Measurements from ENCODE around the gene FNDC3B. TPM values are rescaled to one million over a fixed set of nuclear protein-coding genes. Genes with fewer than 3 reads are reported as not detected.

FNDC3B gene
- total RNA-seq, 1 donor from 2014 or later: 68.5 TPM

- Histone ChIP-seq H3K27me3 (no peaks in the 10 kb centered on the region), H3K36me3 (no peaks in the 10 kb centered on the region), H3K27ac (peak overlapping the region; percentile 54), H3K4me1 (peaks cover 52% of the 10 kb centered on the region), H3K9me3 (no peaks in the 10 kb centered on the region), H3K4me3 (no peak overlapping the region)
- no peak for DNase-seq (ENCODE audit: extremely low spot score in 2 of 2)
- TF ChIP-seq CTCF (IDR thresholded peaks at IDR 0.05) (no peak), POLR2A (IDR thresholded peaks at IDR 0.05) (no peak), POLR2AphosphoS5 (IDR thresholded peaks at IDR 0.05; ENCODE audit: insufficient read depth in 1 of 2, low read depth in 1 of 2) (no peak)
- intact Hi-C loops (cut with DNase I): loop anchor here (10.0 kb wide), 1 partner anchor 229 kb away; no protein-coding TSS in a partner anchor
Observed at GRCh38 chr3:172203522-172204258, 164.3 kb downstream of the FNDC3B start.

- intact Hi-C loops (cut with DNase I): loop anchor here (10.0 kb wide), 1 partner anchor 230 kb away; no protein-coding TSS in a partner anchor
- Histone ChIP-seq H3K27ac (no peak overlapping the region), H3K9me3 (no peaks in the 10 kb centered on the region), H3K4me1 (peaks cover 60% of the 10 kb centered on the region), H3K27me3 (no peaks in the 10 kb centered on the region), H3K36me3 (no peaks in the 10 kb centered on the region), H3K4me3 (no peak overlapping the region)
- no peak for DNase-seq (ENCODE audit: extremely low spot score in 2 of 2)
- TF ChIP-seq POLR2A (IDR thresholded peaks at IDR 0.05) (no peak), CTCF (IDR thresholded peaks at IDR 0.05) (no peak), POLR2AphosphoS5 (IDR thresholded peaks at IDR 0.05; ENCODE audit: insufficient read depth in 1 of 2, low read depth in 1 of 2) (no peak)
Observed at GRCh38 chr3:172204716-172205115, 165.3 kb downstream of the FNDC3B start.

GRCh38 chr3:172208586-172209332 lies 169.4 kb downstream of the FNDC3B start:
- no peaks in the 10 kb centered on the region for H3K36me3 ChIP-seq
- intact Hi-C loops (cut with DNase I): loop anchor here (10.0 kb wide), 1 partner anchor 234 kb away; no protein-coding TSS in a partner anchor
- peaks cover 49% of the 10 kb centered on the region for H3K4me1 ChIP-seq
- no peak overlapping the region for H3K27ac ChIP-seq
- no peak for DNase-seq (ENCODE audit: extremely low spot score in 2 of 2)
- no peak overlapping the region for H3K4me3 ChIP-seq
- H3K27me3 ChIP-seq: no peaks in the 10 kb centered on the region
- no peak for TF ChIP-seq POLR2AphosphoS5 (IDR thresholded peaks at IDR 0.05; ENCODE audit: insufficient read depth in 1 of 2, low read depth in 1 of 2)
- TF ChIP-seq CTCF (IDR thresholded peaks at IDR 0.05): no peak
- no peak for TF ChIP-seq POLR2A (IDR thresholded peaks at IDR 0.05)
- H3K9me3 ChIP-seq: no peaks in the 10 kb centered on the region

- no peaks in the 10 kb centered on the region for H3K27me3 ChIP-seq
Observed at GRCh38 chr3:172209333-172210321, 170.2 kb downstream of the FNDC3B start.

More at GRCh38 chr3:172209333-172210321, 170.2 kb downstream of the FNDC3B start:
- intact Hi-C loops (cut with DNase I): loop anchor here (10.0 kb wide), 1 partner anchor 235 kb away; no protein-coding TSS in a partner anchor
- Histone ChIP-seq H3K27ac (no peak overlapping the region), H3K4me3 (no peak overlapping the region), H3K4me1 (peaks cover 43% of the 10 kb centered on the region), H3K36me3 (no peaks in the 10 kb centered on the region), H3K9me3 (no peaks in the 10 kb centered on the region)
- DNase-seq (ENCODE audit: extremely low spot score in 2 of 2): no peak
- no peak for TF ChIP-seq POLR2A (IDR thresholded peaks at IDR 0.05)
- peak in 1 of 2 donors; percentile 50 for TF ChIP-seq POLR2AphosphoS5 (IDR thresholded peaks at IDR 0.05; ENCODE audit: insufficient read depth in 1 of 2, low read depth in 1 of 2)
- no peak for TF ChIP-seq CTCF (IDR thresholded peaks at IDR 0.05)

Measured in vagina (tissue), 2 donors.